Hepatocyte (in vitro differentiated cells): Measurements from ENCODE around the gene SPRR2D.

Experiments used
- EZH2 ChIP-seq: fragments of 200-600 bp; sonication (generic); IDR thresholded peaks from 2 replicates; pipeline ENCODE4 v1.6.1; 2016; ENCODE audit warnings: antibody characterized with exemption, mild to moderate bottlenecking, borderline replicate concordance
- TF ChIP-seq, protein P1 (sequence below): fragments of 200-600 bp; sonication (generic); IDR thresholded peaks from 2 replicates; pipeline ENCODE4 v1.5.1; 2016; ENCODE audit warnings: antibody characterized with exemption, mild to moderate bottlenecking; ENCODE audit not compliant: poor library complexity

DNA sequence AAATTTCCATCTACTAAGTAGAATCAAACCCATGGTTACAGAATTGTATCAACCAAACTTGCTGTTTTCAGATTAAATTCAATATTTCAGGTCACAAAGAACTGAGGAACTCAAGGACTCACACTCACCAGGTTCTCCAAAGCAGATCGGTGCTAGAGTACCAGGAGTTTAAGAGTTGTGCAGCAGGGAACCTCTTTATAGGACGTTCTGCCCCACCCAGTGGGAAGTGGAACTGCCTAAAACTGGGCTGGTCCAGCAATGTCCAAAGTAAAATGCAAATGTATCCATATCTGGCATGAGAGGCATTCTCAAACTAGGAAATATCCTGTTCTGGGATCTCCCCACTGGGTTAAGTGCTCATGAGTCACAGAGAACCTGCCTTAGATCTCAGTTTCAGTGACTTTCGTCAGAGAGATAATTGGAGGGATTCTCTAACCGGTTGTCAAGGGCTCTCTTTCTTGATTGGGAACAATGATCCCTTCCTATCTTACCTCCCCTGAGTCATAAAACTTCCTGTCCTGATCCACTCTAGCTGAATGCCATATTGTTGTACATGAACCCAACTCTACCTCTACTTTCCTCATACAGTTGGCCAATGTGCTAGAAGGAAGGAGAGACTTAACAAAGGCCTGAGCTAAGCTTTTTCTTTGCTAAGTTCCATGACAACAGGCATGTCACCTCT, at the start of gene SPRR2D:
- no peak for TF ChIP-seq EZH2
- TF ChIP-seq, protein P1, sequence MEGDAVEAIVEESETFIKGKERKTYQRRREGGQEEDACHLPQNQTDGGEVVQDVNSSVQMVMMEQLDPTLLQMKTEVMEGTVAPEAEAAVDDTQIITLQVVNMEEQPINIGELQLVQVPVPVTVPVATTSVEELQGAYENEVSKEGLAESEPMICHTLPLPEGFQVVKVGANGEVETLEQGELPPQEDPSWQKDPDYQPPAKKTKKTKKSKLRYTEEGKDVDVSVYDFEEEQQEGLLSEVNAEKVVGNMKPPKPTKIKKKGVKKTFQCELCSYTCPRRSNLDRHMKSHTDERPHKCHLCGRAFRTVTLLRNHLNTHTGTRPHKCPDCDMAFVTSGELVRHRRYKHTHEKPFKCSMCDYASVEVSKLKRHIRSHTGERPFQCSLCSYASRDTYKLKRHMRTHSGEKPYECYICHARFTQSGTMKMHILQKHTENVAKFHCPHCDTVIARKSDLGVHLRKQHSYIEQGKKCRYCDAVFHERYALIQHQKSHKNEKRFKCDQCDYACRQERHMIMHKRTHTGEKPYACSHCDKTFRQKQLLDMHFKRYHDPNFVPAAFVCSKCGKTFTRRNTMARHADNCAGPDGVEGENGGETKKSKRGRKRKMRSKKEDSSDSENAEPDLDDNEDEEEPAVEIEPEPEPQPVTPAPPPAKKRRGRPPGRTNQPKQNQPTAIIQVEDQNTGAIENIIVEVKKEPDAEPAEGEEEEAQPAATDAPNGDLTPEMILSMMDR: no peak
